HG02970 (cell line): ENCODE measurements around the gene JARID2.
"Not testable (repeated sequence)": the region's sequence is repeated elsewhere in the genome, so short reads cannot be mapped to it uniquely, and the experiment has no call there.

ENCODE experiments used
- ATAC-seq: cut with Tn5 transposase; IDR thresholded peaks from one replicate; pipeline ENCODE4 v1.9.1; 2021; ENCODE audit warnings: mild to moderate bottlenecking, moderate library complexity, moderate number of reproducible peaks; ENCODE audit not compliant: unreplicated experiment, low FRiP score

The JARID2 gene

DNA sequence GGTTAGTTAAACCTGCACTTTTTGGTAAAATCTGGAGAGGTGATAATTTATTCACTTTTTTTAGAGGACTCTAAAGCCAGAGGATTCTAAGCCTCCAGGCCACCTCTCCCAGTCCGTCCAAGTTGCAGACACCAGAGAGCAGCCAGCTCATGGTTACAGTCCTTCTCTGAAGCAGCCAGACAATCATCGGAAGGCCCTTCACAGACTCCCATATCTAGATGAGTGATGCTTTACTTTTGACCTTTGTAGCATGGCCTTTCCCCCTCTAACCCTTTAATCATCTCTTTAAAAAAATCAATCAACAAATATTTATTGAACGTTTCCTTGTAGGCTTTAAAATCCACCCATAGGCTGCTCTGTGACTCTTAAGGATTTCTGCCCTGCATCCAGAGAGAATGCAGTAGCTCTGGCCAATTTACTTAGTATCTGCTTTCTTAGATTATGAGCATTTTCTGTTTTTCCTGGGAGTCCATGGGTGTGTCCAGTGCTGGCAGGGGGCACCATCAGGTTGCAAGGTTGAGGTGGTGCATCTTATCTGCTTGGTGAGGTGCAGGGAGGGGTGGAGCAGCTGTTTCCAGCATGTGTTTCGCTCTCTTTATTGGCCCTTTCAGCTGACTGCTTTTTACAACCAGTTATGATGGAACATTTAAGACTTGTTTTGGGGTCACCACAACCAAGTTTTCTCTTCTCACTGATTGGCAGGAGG is 58.6 kb downstream of the JARID2 start:
- ATAC-seq: no peak

- ATAC-seq: no peak
Measured at GRCh38 chr6:15305496-15305895, 59.6 kb downstream of the JARID2 start.

DNA sequence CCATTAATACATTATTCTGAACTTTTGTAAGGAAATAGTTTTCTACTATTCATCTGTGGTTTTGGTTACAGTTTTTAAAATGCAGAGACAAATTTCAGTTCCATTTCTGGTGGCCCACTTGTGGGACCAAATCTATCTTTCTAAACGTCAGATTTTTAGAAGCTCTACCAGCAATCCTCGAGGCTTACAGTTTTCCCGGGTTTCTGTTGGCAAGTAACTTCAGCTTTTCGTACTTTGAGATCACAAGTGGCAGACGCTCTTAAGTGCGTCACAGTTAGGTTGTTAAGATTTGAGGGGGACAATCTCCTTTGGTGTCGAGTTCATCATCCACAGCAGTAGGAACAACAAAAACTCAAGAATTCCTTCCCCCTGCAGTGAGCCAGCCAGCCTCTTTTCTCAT is 60.0 kb downstream of the JARID2 start:
- ATAC-seq: no peak

DNA sequence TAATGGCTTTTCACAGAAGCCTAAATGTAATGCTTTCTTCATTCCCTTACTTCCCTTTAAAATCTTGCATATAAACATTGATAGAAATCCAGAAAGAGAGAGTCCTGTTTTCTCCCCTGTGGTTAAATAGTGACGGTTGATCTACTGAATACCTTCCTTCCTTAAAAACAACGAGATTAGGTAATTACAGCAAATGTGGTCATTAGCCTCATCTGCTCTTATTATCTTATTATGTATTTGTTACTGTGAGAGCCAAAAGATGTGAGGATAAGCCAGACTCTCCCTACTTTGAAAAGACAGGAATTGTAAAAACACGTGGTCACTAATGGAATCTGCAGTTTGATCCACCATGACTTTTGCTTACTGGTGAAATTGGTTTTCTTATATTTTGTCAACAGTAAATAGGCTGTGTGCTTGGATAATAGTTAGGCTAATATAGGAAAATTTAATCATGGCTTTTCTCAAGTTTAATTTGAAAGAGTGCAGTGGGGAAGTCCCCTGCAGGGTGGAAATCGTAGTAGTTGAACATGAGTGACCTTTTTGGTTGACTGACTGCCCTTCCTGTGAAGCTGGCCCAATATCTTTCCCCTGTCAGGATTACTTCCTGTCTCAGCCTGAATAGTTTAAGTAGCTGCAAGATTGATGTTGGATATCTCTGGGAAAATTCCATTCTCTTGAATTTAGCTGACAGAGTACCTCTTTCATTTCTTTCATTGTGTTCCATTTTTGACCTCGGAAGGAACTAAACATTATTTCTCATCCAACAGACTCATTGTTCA is 62.8 kb downstream of the JARID2 start:
- no peak for ATAC-seq

GRCh38 chr6:15309611-15310283 is 63.9 kb downstream of the JARID2 start:
- ATAC-seq: no peak

DNA sequence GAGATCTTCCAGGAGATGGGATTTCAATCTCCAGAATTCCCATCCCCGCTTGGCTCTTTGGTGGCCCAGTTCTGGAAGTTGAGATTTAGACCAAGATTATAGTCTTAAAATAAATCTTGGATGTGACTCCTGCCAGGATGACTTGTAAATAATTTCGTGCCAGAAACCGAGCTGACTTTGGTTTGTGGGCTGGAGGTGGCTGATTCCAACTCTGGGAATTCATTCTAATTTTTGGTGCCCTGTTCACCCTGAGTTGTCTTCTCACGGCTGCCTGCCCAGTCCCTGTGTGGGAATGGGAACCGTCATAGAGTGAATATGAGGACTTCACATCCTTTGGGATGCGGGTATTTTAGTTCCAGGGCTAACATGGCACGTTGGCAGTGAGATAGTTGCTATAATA is 64.8 kb downstream of the JARID2 start:
- no peak for ATAC-seq

DNA sequence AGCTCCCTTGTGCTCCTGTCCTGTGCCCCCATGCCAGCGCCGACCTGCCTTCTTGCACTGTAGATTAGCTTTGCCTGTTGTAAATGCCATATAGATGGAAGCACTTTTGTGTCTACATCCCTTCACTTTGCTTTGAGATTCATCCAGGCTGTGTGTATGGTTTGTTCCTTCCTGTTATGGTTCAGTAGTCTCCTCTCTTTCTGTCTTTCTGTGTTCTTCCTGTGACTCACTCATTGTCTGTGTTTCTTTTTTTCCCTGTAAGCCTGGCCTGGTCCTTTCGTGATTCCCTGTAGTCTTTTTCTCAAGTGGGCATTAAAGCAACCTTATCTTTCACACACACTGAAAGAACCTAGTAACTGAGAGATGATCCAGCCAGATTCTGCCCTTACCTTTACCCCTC is 66.6 kb downstream of the JARID2 start:
- no peak for ATAC-seq

GRCh38 chr6:15313367-15313766 is 67.5 kb downstream of the JARID2 start:
- no peak for ATAC-seq

DNA sequence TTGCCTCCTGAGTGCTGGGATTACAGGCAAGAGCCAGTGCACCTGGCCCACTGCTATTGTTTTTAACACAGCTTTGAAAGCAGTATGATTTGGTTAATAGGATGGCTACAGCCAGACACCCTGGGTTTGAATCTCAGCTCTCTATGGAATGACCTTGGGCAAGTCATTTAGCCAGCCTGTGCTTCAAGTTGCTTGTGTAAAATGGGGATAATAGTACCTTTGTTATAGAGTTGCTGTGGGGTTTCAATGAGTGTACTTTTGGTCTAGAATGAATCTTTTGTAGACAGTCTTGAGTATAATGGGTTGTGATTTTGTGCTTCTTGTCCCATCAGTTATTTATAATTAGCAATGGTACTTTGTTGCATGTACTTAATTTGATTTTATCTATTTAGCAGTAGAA is 70.9 kb downstream of the JARID2 start:
- ATAC-seq: no peak

DNA sequence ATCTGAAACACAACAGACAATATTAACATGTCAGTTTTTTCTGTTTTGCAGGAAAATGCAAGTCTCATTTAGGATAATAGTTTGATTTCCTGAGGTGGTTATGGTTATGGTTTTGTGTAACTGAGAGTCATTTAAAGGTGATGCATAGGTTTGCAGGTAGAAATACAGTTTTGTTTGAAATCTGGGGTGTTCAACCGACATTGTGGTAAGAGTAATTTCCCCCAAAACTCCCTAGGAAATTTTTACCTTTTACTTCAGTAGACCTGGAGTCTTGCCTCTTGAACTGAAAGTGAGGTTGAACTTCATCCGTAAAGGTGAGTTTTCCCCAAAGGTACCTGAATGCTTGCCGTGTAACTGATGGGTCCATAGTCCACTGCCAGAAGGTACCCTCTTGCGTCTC is 71.4 kb downstream of the JARID2 start:
- no peak for ATAC-seq

GRCh38 chr6:15317934-15318902 is 72.3 kb downstream of the JARID2 start:
- no peak for ATAC-seq

DNA sequence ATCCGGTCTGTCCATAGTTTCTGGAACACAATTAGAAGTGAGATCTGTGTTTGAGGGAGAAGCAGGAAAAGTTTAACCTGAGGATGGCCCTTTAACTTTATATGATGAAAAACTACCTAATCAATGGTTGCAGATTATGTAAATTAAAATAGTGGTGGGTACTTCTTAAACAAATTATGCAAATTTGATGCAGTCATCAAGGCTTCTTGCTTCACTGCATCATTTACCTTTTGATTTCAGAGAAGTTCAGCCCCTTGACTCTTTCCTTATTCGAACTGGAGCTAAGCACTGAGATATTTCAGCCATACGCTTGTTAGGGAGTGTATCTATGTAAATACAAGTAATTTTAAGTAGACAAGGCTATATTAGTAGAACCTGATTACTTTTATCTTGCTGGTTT is 73.8 kb downstream of the JARID2 start:
- ATAC-seq: no peak

DNA sequence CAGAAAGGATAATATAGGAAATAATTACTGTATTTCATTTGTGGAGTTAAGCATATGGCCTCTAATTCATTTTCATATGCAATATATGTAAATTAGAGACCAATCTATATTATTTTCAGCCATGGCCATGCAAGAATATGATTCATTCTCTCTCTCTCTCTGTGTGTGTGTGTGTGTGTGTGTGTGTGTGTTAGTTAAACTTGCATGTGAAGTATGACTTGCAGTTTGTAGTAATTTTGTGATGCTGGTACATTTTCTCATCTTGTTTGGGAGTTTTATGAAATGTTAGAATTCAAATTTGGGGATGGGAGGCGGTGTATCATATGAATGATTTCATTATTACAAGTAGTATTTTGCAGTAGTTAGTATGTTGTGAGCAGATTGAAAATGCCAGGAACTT is 74.8 kb downstream of the JARID2 start:
- no peak for ATAC-seq

GRCh38 chr6:15322184-15322583 is 76.3 kb downstream of the JARID2 start:
- ATAC-seq: no peak

GRCh38 chr6:15322781-15323536 is 77.1 kb downstream of the JARID2 start:
- no peak for ATAC-seq

GRCh38 chr6:15323611-15324010 is 77.7 kb downstream of the JARID2 start:
- ATAC-seq: not testable (repeated sequence)

- no peak for ATAC-seq
Measured at GRCh38 chr6:15324427-15324985, 78.6 kb downstream of the JARID2 start.

DNA sequence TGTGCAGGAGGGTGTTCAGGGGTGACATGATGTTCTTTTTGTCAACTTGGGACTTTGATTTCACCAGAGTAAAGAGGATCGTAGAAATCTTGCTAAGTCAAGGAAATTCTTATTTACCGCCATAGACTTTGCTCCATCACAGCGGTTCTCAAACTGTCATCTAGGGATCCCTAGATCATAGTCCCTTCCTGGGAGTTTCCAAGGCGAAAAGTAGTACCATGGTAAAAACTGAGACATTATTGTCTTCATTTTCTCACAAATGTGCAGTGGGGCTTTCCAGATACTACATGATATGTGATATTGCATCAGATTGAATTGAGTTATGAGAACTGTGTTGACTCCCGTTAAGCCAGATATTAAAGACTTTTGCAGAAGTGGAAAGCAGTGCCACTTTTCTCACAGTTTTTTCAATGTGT is 79.7 kb downstream of the JARID2 start:
- ATAC-seq: no peak

DNA sequence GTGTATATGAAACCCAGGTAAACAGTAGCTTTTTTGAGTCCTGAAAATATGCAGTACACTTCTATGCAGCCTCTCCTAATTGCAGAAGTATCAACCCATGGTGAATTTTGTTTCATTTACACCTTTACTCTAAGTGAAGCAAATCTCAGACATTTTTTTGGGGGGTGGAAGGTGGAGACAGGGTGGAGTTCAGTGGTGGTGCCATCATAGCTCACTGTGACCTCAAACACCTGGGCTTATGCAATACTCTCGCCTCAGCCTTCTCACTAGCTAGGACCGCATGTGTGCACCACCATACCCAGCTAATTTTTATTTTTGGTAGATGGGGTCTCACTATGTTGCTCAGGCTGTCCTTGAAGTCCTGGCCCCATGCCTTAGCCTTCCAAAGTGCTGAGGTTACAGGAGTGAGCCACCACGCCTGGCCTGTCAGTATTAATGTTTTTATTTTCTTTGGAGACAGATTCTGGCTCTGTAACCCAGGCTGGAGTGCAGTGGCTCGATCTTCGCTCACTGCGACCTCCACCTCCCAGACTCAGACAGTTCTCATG is 80.3 kb downstream of the JARID2 start:
- ATAC-seq: no peak
